Endometrial microvascular endothelial cells (primary cell): Measurements from ENCODE around the gene RNASEH2B. TPM values are rescaled to one million over a fixed set of nuclear protein-coding genes. Genes with fewer than 3 reads are reported as not detected.

ENCODE experiments used
- in situ Hi-C: cut with HindIII; loops from 2 replicates; pipeline ENCODE4 v1.10.0; 2017; ENCODE audit warnings: low sequenced_read_pairs, low pct_unique_long_range_greater_than_20kb; ENCODE audit errors: inconsistent ontology term
- total RNA-seq: library from RNA; depleted of rRNA; stranded (reverse); fragments of >200 nt; gene quantifications from one replicate; pipeline ENCODE4 v1.2.3, GENCODE V29; 2015; ENCODE audit errors: inconsistent ontology term

RNASEH2B gene
- total RNA-seq, 1 donor from 2014 or later: 33.9 TPM

DNA sequence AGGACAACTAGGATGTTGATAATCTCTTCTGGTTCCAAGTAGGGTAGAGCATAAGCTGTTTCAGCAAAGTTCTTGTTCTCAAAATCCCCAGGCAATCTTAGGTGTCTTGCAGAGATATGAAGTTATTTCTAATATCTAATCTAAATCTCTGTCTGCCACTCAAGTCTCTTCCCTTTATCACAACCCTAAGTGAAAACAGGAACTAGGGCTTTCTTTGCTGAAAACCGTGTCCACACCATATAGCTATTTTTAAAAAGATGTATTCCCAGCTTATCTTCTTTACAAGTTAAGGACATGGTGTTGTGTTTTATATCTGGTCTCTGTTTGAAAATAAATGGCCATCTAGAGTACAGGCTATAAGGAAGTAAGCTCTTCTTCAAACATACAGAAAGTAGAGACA is 11.3 kb upstream of the RNASEH2B start:
- in situ Hi-C loops: no loop called here

DNA sequence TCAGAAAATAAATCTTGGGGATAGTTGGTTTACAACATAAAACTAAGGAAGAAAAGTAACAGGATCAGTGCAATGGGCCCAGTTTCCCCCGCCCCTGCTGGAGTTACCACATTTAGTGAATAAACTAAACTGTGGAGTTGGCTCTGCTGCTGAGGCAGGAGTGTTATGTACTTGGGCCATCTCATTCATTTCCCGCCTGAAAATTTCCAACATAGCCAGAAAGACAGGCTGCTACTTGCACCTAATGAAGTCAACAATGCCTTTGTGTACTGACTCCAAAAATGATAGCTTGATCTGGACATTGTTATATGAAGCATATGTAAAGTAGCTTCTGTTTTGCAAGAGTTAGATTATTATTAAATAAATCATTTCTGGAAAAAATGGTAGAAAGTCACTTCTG is 7.9 kb upstream of the RNASEH2B start:
- in situ Hi-C loops: no loop called here

GRCh38 chr13:50905256-50905655 is 4.3 kb upstream of the RNASEH2B start:
- in situ Hi-C loops: no loop called here

DNA sequence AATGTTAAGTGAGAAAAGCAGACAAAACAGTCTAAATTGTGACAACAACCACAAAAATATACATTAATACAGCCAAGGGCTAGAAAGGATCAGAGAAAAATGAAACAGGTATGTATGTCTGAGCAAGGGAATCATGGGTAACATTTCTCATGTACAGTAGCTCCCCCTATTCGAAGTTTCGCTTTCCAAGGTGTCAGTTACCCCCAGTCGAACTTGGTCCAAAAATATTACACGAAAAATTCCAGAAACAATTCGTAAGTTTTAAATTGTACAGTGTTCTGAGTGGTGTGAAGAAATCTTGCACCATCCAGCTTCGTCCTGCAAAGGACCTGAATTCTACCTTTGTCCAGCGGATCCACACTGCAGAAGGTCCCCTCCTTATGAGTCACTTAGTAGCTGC is 1.8 kb upstream of the RNASEH2B start:
- in situ Hi-C loops: no loop called here

GRCh38 chr13:50908371-50908770 is 1.2 kb upstream of the RNASEH2B start:
- in situ Hi-C loops: no loop called here

- in situ Hi-C loops: no loop called here
Measured at GRCh38 chr13:50910485-50910805, 854 bp downstream of the RNASEH2B start.

GRCh38 chr13:50911081-50911631 is 1.6 kb downstream of the RNASEH2B start:
- in situ Hi-C loops: no loop called here

GRCh38 chr13:50911937-50912795 is 2.6 kb downstream of the RNASEH2B start:
- in situ Hi-C loops: no loop called here

DNA sequence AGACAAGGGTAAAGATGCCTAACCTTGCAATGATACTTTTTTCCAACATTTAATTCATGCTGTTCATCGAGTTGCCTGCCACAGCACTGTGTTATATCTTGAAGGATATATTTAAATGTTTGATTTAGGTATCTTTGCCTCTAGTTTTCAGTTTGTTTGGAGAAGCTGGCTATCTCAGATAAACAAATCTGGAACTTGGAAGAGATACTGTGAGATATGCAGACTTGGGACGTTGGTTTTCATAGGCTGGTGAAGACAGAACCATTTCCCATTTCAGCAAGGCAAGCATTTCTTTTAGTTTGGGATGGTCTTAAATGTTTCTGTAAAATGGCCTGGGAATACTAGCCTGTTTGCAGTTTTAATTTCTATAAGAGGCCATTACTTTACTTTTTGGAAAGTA is 3.3 kb downstream of the RNASEH2B start:
- in situ Hi-C loops: no loop called here

DNA sequence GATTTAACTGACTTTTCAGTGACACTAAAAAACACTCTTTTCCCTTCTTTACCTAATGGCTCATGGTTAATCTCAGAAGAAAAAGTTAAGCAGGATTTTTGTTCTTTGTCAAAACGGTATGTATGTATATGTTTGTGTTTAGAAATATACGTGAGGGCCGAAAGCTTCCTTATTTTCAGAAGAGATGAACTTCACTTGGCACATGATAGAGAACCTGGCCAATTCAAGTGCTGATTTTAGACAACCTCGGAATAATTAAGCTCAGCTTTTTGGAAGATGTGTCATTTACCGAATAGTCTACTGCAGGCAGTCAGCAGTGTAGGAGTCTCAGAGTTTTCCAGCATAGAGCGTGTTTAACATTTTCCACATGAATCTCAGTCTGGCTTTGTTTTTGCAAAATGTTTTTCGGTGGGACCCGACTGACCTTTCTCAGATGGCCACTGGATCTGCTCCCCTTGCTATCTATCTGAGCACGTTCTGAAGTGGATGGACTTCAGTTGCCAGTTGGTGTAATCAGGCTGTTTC is 4.6 kb downstream of the RNASEH2B start:
- in situ Hi-C loops: no loop called here

DNA sequence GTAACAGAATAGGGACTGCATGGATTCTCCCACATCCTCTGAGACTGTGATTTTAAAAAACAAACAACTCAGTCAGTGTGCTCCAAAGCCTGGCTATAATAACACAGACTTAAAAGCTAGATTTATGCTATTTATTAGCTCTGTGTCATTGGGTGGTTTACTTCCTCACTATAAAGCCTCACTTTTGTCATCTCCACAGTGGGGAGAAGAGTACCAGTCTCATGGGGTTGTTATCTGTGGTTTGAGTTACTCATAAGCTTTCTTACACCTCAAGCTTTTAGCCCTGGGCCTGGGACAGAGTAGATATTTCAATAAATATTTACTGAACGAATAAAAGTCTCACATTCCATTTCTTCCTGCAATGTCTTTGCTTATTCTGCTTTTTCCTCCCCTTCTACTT is 5.3 kb downstream of the RNASEH2B start:
- in situ Hi-C loops: no loop called here

- in situ Hi-C loops: no loop called here
Measured at GRCh38 chr13:50915565-50915964, 6.0 kb downstream of the RNASEH2B start.

GRCh38 chr13:50916701-50917184 is 7.2 kb downstream of the RNASEH2B start:
- in situ Hi-C loops: no loop called here

DNA sequence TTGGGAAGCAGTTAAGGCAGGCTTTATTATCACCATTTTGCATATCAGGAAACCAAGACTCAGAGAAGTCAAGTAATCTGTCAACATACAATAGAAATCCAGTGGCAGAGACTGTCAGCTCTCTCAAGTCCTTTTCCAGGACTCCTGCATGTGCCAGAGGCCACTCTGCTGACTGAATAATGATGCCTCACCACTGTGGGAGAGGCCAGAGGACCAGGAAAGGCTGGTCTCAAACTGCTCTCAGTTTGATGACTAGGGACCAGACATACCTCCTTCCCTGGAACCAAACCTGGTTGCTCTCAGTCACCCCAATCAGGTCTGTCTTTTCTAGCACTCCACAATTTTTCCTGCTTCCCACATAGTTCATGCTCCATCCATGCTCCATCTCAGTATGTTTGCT is 8.0 kb downstream of the RNASEH2B start:
- in situ Hi-C loops: no loop called here

GRCh38 chr13:50918567-50918966 is 9.0 kb downstream of the RNASEH2B start:
- in situ Hi-C loops: no loop called here

GRCh38 chr13:50919277-50919676 is 9.7 kb downstream of the RNASEH2B start:
- in situ Hi-C loops: no loop called here

DNA sequence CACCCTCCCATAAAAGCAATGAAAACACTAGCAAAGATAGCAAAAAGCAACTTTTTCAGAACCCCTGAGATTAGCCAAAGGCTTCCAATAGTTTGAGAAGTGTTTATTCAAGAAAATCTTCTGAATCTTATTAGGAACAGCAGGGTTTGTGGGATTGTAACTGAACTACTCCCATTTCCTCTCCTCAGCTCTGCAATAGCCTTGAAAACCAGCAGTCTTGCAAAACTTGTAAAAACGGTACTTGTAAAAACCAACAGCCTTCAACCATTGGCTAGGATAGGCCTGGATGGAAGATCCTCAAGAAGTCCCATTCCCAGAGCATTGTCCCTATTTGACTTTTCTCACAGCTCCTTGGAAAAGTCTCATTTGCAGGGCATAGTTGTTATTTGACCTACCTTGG is 12.1 kb downstream of the RNASEH2B start:
- in situ Hi-C loops: no loop called here

GRCh38 chr13:50923272-50923671 is 13.7 kb downstream of the RNASEH2B start:
- in situ Hi-C loops: no loop called here

GRCh38 chr13:50924025-50924424 is 14.4 kb downstream of the RNASEH2B start:
- in situ Hi-C loops: no loop called here

- in situ Hi-C loops: no loop called here
Measured at GRCh38 chr13:50927701-50928100, 18.1 kb downstream of the RNASEH2B start.
